ENCODE data around the gene PES1. TPM values are rescaled to one million over a fixed set of nuclear protein-coding genes. Genes with fewer than 3 reads are reported as not detected.

PES1 gene
- polyA plus RNA-seq (2011; rRNA removed), result 89.2 and 109 TPM in 2 replicates
- 77.9 and 144 TPM in 2 replicates for polyA minus RNA-seq (2011; rRNA and poly(A)+ RNA removed)

DNA sequence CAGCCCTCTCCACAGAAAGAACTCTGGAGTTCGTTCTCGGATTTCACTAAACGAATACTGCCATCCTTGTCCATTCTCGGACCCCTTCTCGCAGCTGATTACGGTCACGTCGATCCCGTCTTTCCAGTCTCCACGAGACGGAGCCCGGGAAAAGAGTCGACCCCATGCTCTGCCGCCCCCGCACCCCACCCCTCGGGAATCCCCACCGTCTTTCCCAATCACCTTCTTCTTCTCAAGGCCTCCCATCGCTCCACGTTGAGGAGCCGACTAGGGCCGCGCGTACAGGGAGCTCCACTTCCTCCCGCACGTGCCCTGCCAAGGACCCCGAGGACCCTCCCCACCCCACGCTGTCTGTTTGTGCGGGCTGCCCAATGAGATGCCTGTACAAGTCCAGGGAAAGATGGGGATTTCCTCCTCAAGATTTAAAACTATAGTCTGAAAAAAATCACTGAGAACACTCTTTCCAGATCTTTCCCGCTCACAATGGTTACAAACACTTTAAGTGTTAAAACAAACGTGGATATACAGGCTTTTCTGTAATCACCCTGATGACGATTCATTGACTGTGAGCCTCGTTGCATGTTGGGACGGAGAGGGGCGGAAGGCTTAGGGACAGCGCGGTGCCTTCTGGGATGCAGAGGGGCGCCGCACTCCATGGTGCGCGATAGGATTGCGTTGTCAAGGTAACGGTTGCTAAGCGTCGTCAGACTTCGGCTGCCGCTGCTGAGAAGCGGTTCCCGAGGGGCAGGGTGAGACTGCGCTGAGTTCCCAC is at the start of gene PES1:
PES1 (minus strand) TSS at position 323 of the 772 bp plus-strand sequence; CDS start at position 246, 77 bp downstream.
- peaks cover 7% of the 10 kb centered on the region for H3K27me3 ChIP-seq (ENCODE audit: control insufficient read depth, insufficient read depth, low read length)
- DNase-seq (ENCODE audit: low read depth), result peak; percentile 90
- TF ChIP-seq, protein P1, sequence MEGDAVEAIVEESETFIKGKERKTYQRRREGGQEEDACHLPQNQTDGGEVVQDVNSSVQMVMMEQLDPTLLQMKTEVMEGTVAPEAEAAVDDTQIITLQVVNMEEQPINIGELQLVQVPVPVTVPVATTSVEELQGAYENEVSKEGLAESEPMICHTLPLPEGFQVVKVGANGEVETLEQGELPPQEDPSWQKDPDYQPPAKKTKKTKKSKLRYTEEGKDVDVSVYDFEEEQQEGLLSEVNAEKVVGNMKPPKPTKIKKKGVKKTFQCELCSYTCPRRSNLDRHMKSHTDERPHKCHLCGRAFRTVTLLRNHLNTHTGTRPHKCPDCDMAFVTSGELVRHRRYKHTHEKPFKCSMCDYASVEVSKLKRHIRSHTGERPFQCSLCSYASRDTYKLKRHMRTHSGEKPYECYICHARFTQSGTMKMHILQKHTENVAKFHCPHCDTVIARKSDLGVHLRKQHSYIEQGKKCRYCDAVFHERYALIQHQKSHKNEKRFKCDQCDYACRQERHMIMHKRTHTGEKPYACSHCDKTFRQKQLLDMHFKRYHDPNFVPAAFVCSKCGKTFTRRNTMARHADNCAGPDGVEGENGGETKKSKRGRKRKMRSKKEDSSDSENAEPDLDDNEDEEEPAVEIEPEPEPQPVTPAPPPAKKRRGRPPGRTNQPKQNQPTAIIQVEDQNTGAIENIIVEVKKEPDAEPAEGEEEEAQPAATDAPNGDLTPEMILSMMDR (IDR thresholded peaks at IDR 0.05; ENCODE audit: insufficient read depth, low read depth, low read length), result no peak
- ChIA-PET CTCF (interaction anchor here (1.0 to 2.8 kb wide), 2 partner anchors 9 to 15 kb away, joined by 3 to 11 read pairs; partner anchors contain the start of gene TCN2), POLR2A (interaction anchor here (1.0 kb wide), 1 partner anchor 10 kb away, joined by 3 read pairs; no protein-coding TSS in a partner anchor)
- H3K36me3 ChIP-seq (ENCODE audit: control insufficient read depth, insufficient read depth, low read length), result peaks cover 18% of the 10 kb centered on the region
- peak within 1 kb of the TSS; percentile 83 for H3K4me3 ChIP-seq (ENCODE audit: low read depth, low read length)

DNA sequence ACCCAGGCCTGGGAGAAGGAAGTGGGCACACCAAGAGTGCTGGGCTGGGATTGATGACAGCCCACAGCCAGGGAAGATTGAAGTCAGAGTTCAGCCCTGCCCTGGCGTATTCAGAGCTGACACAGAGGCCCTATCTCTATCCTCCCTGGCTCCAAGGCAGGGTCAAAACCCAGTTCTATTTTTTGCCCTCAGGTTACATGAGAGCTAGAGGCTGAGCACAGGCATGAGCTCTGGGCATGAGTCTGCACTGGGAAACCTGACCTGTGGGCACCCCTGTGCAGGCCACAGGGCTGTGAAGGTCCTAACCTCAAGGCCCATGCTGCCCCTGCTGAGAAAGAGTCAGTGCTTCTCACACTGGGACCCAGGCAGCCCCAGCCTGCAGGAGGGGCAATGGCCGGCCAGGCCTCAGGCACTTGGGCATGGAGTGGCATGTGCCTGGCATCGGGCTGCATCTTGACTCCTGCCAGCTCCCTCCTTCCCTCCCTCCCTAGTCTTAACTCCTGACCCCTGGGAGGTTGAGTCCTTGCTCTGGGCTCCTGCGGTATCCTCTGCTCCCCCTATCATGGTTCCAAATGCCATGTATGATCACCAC is 49.2 kb upstream of the PES1 start:
- no peak for DNase-seq (ENCODE audit: low read depth)
- no peaks in the 10 kb centered on the region for H3K36me3 ChIP-seq (ENCODE audit: control insufficient read depth, insufficient read depth, low read length)
- ChIA-PET CTCF (interaction anchor here (1.3 kb wide), 1 partner anchor 122 kb away, joined by 3 read pairs; no protein-coding TSS in a partner anchor), POLR2A (interaction anchor here (0.6 kb wide), 1 partner anchor 15 kb away, joined by 3 read pairs; no protein-coding TSS in a partner anchor)
- no peak overlapping the region for H3K4me3 ChIP-seq (ENCODE audit: low read depth, low read length)
- TF ChIP-seq, protein P1 (IDR thresholded peaks at IDR 0.05; ENCODE audit: insufficient read depth, low read depth, low read length), result no peak
- no peaks in the 10 kb centered on the region for H3K27me3 ChIP-seq (ENCODE audit: control insufficient read depth, insufficient read depth, low read length)

DNA sequence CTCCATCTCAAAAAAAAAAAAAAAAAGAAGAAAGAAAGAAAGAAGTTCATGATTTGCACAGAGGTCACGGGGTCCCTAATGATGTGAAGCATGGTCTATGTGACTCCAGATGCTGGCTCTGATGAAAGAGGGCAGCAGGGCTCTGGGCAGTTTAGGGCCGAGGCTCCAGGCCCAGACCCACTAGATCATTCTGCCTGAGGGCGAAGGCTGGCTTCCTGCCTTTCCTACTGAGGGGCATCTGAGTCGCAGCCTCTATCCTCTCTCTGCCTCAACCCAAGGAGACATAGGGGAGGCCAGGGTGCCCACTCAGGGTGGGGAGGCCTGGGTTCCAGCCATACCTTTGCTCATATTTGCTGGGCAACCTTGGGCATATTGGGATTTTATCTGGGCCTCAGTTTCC is 48.7 kb upstream of the PES1 start:
- Histone ChIP-seq H3K36me3 (ENCODE audit: control insufficient read depth, insufficient read depth, low read length) (no peaks in the 10 kb centered on the region), H3K4me3 (ENCODE audit: low read depth, low read length) (no peak overlapping the region), H3K27me3 (ENCODE audit: control insufficient read depth, insufficient read depth, low read length) (no peaks in the 10 kb centered on the region)
- ChIA-PET CTCF (no interaction called here), POLR2A (no interaction called here)
- DNase-seq (ENCODE audit: low read depth), result no peak
- TF ChIP-seq, protein P1 (IDR thresholded peaks at IDR 0.05; ENCODE audit: insufficient read depth, low read depth, low read length), result no peak

DNA sequence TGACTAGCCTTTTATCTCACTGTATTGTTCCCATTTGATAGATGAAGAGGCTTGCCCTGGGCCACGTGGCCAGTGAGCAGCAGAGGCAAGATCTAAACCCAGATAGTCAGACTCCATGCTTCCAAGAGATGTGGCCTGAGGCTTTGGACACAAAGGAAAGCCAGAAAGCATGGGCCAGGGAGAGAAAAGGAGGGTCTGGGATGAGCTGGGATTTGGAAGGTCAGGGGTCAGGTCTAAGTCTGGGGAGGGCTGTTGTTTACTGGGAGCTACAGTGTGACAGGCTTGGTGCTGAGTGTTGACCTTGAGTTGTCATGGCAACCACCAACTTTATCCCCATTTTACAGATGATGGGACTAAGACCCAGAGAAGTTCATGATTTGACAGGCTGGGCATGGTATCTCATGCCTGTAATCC is 46.0 kb upstream of the PES1 start:
- no peaks in the 10 kb centered on the region for H3K27me3 ChIP-seq (ENCODE audit: control insufficient read depth, insufficient read depth, low read length)
- POLR2A ChIA-PET, result no interaction called here
- CTCF ChIA-PET, result interaction anchor here (0.5 to 7.2 kb wide), 3 partner anchors 11 to 559 kb away, joined by 3 to 282 read pairs (median 3); no protein-coding TSS in a partner anchor
- TF ChIP-seq, protein P1 (IDR thresholded peaks at IDR 0.05; ENCODE audit: insufficient read depth, low read depth, low read length), result no peak
- DNase-seq (ENCODE audit: low read depth), result no peak
- H3K4me3 ChIP-seq (ENCODE audit: low read depth, low read length), result no peak overlapping the region
- no peaks in the 10 kb centered on the region for H3K36me3 ChIP-seq (ENCODE audit: control insufficient read depth, insufficient read depth, low read length)

Data from BJ (cell line).